Measurements from ENCODE around the gene KIRREL3. TPM values are rescaled to one million over a fixed set of nuclear protein-coding genes. Genes with fewer than 3 reads are reported as not detected.

KIRREL3 gene
- total RNA-seq, 1 donor from 2014 or later, result not detected

DNA sequence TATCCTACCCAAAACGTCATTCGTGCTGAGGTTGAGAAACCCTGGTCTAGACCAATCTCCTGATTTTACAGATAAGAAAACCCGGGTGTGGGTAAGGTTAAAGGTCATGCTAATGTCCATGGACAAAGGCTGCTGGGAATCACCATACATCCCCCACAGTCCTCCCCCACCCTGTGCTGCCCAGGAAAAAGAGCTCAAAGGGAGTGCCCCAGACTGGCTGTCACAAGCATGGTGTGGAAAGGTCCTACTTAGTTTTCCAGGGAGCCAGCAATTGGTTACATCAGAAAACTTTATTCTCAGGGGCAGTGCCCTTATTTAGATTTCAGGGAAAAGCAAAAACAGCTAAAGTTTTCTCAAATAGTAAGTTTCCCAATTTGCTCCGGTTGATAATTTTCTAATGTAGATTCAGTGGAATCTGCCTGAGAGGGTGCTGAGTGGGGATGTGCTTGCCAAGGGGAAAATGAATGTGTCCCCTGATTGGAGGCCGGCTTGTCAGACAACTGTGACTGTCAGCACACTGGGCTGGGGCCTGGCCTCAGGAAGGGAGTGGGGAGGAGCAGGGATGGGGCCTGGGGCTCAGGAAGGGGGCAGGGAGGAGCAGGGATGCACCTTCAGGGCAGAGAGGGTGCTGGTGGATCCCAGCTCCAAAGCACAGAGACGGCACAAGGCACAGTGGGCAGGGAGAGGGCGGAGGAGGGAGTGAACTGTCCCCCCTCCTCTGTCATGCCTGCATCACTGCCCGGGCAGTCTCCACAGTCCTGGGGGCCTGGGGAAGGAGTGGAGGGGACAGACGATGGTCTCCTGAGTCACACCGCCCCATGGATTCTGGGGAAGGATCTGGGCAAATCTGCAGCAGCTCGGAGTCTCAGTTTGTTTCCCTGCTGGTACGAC is 263.6 kb downstream of the KIRREL3 start:
- Mint-ChIP-seq H3K36me3 (ENCODE audit: low read depth) (no peaks in the 10 kb centered on the region), H3K27ac (no peak overlapping the region), H3K27me3 (no peaks in the 10 kb centered on the region), H3K4me3 (no peak overlapping the region), H3K4me1 (no peaks in the 10 kb centered on the region), H3K9me3 (no peaks in the 10 kb centered on the region)
- no peak for DNase-seq
- intact Hi-C loops (cut with micrococcal nuclease), result no loop called here

DNA sequence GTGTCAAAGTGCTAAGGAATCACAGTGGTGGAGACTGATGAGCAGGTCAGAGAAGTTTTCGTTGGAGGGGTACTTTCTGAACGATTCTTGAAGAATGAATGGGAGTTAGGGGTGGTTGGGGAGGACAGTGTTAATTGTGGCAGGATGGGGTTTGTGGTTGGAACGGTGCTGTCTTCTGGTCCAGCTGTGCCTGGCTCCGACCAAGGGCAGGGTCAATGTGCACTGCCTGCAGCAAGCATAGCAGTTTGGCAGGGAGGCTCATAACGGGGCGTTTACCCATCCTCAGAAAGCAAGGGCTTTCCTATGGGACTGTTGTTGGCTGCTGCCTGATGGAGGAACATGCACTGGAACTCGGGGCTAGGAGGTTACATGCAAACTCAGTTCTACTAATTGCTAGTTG is 265.8 kb downstream of the KIRREL3 start:
- Mint-ChIP-seq H3K27ac (no peak overlapping the region), H3K27me3 (no peaks in the 10 kb centered on the region), H3K4me1 (no peaks in the 10 kb centered on the region), H3K36me3 (ENCODE audit: low read depth) (no peaks in the 10 kb centered on the region), H3K9me3 (no peaks in the 10 kb centered on the region), H3K4me3 (no peak overlapping the region)
- intact Hi-C loops (cut with micrococcal nuclease), result no loop called here
- DNase-seq, result no peak

DNA sequence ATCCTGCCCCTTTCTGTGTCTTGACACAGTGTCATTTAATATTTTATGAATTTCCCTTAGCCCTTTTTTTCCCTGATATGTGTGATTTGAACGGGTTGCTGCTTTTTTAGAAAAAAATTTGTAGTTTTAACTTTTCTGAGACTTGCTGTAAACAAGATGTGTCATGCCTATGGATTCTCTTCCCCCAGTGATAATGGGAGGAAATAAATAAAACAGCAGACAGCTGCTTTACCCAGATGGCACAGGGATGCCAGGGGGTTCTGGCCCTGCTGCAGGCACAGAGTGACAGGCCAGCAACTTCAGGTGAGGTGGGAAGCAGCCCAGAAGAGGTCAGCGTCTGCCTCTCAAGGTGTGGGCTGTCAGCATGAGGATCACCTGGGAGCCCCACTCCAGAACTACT is 266.9 kb downstream of the KIRREL3 start:
- intact Hi-C loops (cut with micrococcal nuclease), result no loop called here

DNA sequence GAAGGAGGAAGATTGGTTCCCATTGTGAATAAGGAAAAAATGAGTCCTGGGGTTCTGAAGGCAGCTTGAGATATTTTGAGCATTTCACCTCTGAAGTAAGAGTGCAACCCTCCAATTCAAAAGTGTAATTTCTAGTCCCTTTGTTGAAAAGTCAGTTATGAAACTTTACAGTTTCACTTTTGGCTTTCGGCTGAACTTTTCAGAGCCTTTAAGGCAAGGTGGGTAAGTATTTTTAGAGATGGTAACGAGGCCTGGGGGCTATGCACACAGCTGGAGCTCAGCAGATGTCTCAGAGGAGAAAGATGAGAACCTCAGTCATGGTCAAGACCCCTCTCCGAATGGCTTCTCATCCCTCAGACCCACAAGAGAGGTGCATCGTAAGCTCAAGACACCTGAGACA is 267.6 kb downstream of the KIRREL3 start:
- intact Hi-C loops (cut with micrococcal nuclease), result no loop called here
- H3K4me1 Mint-ChIP-seq, result no peaks in the 10 kb centered on the region
- no peaks in the 10 kb centered on the region for H3K36me3 Mint-ChIP-seq (ENCODE audit: low read depth)
- no peaks in the 10 kb centered on the region for H3K27me3 Mint-ChIP-seq
- no peaks in the 10 kb centered on the region for H3K9me3 Mint-ChIP-seq
- H3K4me3 Mint-ChIP-seq, result no peak overlapping the region
- no peak for DNase-seq
- H3K27ac Mint-ChIP-seq, result no peak overlapping the region

More for the DNA sequence above, 266.9 kb downstream of the KIRREL3 start:
- Mint-ChIP-seq H3K36me3 (ENCODE audit: low read depth) (no peaks in the 10 kb centered on the region), H3K9me3 (no peaks in the 10 kb centered on the region), H3K4me3 (no peak overlapping the region), H3K4me1 (no peaks in the 10 kb centered on the region), H3K27me3 (no peaks in the 10 kb centered on the region), H3K27ac (no peak overlapping the region)
- no peak for DNase-seq

DNA sequence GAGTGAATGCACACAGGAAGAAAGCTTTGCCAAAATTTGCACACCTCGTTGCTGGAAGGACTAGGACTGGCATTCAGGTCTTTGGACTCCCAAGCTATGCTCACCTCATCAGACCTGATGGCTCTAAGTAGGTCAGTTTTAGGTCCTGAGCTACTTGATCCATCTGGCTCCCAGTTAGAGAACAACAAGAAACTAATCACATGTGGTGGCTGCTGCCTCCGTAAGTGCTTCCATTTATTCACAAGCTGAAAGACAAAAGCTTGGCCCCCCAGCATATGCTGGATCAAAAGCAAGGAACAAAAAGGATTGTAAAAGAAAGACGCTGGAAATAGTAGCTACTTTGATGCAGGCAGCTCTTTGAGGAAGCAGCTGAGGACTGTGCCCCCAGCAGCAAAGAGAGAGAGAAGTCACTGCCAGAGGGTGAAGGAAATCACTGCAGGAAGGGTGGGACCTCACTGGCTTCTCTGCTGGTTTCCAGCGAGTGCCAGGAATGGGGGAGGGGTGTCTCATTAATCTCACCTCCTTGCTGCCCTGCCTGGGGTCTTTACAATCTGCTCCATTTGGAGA is 268.9 kb downstream of the KIRREL3 start:
- DNase-seq, result no peak
- Mint-ChIP-seq H3K27ac (no peak overlapping the region), H3K27me3 (no peaks in the 10 kb centered on the region), H3K4me1 (no peaks in the 10 kb centered on the region), H3K9me3 (no peaks in the 10 kb centered on the region), H3K36me3 (ENCODE audit: low read depth) (no peaks in the 10 kb centered on the region), H3K4me3 (no peak overlapping the region)
- intact Hi-C loops (cut with micrococcal nuclease), result no loop called here

DNA sequence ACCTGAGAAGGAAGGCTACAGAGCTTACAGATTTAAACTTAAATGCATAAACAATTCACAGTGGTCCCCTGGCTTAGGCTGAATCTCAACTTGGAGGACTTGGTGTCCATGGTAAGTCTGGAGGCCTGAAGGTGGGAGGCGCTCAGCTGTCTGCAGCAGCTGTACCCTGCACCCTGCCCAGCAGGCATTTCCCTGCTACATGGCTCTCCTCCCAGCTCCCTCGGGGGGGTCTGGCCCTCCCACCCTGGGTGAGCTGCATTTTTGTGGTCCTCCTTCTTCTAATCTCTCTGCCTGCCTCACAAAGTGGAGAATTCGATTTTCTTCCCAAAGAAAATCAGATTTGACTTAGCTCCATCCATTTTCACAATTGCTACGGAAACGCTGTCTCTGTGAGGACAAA is 273.2 kb downstream of the KIRREL3 start:
- no peak for DNase-seq
- intact Hi-C loops (cut with micrococcal nuclease), result no loop called here
- H3K4me3 Mint-ChIP-seq, result no peak overlapping the region
- H3K9me3 Mint-ChIP-seq, result no peaks in the 10 kb centered on the region
- no peaks in the 10 kb centered on the region for H3K27me3 Mint-ChIP-seq
- H3K36me3 Mint-ChIP-seq (ENCODE audit: low read depth), result no peaks in the 10 kb centered on the region
- H3K4me1 Mint-ChIP-seq, result no peaks in the 10 kb centered on the region
- no peak overlapping the region for H3K27ac Mint-ChIP-seq

DNA sequence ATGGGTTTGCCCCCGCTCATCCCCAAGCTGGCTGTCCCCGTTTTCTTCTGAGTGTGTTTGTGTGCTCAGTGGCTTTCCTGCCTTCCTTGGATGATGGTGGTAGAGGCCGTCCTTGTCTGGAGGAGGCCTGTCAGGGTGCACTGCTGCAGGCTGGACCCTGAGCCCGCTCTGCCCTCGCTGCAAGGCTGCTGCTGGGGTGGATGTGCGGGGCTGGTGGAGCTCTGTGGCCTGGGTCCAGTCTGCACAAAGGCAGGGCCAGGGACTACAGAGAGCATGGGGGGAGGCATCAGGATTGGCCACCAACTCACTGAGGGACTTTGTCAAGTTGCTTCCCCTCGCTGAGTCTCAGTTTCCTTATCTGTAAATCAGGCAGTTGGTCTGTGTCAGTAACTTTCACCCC is 275.0 kb downstream of the KIRREL3 start:
- Mint-ChIP-seq H3K4me1 (no peaks in the 10 kb centered on the region), H3K4me3 (no peak overlapping the region), H3K9me3 (no peaks in the 10 kb centered on the region), H3K27ac (no peak overlapping the region), H3K36me3 (ENCODE audit: low read depth) (no peaks in the 10 kb centered on the region), H3K27me3 (peaks cover 2% of the 10 kb centered on the region)
- DNase-seq, result no peak
- intact Hi-C loops (cut with micrococcal nuclease), result no loop called here

DNA sequence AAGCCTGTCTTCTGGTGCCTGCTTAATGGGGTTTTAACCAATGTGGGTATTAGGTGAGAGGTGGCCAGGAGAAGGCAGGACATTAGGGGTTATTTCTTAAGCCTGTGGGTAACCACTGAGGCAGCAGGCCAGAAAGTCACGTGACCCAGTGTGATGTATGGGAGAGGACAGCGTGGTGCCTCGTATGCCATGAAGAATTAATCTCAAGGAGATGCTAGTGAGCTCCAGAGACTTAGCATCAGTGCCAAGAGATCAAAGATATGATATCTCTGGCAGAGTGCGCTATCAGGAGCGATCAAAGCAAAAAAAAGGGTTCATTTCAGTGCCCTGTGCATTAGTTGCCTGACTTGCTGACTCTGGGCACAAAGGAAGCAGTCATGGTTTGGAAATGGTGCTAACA is 275.5 kb downstream of the KIRREL3 start:
- H3K4me3 Mint-ChIP-seq, result no peak overlapping the region
- H3K9me3 Mint-ChIP-seq, result no peaks in the 10 kb centered on the region
- H3K27me3 Mint-ChIP-seq, result peaks cover 2% of the 10 kb centered on the region
- intact Hi-C loops (cut with micrococcal nuclease), result no loop called here
- no peaks in the 10 kb centered on the region for H3K4me1 Mint-ChIP-seq
- DNase-seq, result no peak
- H3K27ac Mint-ChIP-seq, result no peak overlapping the region
- H3K36me3 Mint-ChIP-seq (ENCODE audit: low read depth), result no peaks in the 10 kb centered on the region

DNA sequence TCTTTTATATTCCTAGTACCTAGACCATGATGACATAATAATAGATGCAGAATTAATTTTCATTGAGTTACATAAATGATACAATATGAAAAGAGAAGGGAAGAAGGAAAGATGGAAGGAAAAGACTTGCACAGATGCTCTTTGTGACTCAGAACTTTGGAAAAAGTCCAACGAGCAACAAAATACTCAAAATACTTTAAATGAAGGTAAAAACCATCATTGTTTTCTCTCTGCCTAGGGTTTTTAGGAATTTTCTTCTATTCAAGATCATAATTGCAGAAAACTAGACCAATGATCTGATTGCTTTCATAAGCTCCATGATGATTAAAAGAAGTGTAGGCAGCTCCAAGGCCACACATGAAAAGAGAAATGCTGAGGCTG is 276.9 kb downstream of the KIRREL3 start:
- no peak overlapping the region for H3K27ac Mint-ChIP-seq
- no peaks in the 10 kb centered on the region for H3K9me3 Mint-ChIP-seq
- H3K4me1 Mint-ChIP-seq, result no peaks in the 10 kb centered on the region
- intact Hi-C loops (cut with micrococcal nuclease), result no loop called here
- H3K27me3 Mint-ChIP-seq, result peaks cover 2% of the 10 kb centered on the region
- no peak overlapping the region for H3K4me3 Mint-ChIP-seq
- DNase-seq, result no peak
- H3K36me3 Mint-ChIP-seq (ENCODE audit: low read depth), result no peaks in the 10 kb centered on the region

DNA sequence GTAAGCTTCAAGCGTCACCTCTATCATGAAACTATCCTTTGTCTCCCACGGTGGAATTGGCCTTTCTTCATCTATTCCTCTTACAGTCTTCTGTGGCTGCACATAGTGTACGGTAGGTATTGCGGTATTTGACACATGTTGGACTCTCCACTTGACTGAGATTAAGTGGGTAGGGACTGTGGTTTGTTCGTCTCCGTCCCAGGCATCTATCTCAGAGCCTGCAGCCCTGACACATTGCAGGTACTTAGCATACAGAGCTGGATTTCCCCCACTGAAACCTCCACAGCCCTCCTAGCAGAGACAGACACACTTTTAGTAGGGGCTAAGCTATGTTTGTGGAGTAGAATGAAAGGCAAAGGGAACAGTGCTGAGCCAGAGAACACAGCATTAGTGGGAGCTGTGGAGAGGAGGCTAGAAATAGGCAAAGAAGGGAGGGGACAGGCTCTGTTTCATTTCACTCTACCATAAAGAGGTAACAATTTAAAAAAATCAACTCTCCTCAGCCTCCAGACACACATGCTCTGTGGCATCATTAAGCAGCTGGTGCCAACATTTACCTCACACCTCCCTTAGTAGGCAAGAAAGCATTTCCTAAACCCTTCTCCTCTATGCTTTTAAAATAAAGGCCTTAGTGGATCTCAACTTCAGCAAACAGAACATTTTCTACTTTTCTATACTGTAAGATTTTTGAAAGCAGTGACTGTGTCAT is 277.5 kb downstream of the KIRREL3 start:
- Mint-ChIP-seq H3K27me3 (peaks cover 2% of the 10 kb centered on the region), H3K4me1 (no peaks in the 10 kb centered on the region), H3K36me3 (ENCODE audit: low read depth) (no peaks in the 10 kb centered on the region), H3K27ac (no peak overlapping the region), H3K9me3 (no peaks in the 10 kb centered on the region), H3K4me3 (no peak overlapping the region)
- intact Hi-C loops (cut with micrococcal nuclease), result no loop called here
- DNase-seq, result no peak

DNA sequence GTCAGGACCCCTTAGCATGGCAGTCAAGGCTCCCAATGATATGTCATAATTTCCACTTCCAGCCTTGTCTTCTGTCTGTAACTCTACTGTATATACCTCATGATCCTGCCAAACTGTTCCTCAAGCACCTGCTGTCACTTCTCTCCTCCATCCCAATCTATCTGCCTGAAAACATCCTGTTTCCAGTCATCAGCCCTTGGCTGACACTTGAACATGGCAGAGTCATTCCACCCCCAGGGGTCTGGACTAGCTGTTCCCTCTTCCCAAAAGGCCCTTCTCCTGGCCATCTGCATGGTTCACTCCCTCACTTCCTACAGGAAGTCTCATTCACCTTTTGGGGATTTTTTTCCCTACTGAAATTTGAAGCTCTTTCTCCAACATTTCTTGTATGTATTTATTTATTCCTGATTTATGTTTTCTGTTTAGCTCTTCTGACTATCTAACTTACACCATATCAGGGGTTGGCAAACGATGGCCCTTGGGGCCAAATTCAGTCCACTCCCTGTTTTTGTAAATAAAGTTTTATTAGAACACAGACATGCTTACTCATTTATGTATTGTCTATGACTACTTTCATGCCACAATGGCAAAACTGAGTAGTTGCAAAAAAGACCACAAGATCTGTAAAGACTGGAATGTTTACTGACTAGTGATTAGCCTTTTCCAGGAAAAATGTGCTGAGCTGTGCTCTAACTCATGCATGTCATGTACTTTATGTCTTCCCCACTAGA is 278.4 kb downstream of the KIRREL3 start:
- Mint-ChIP-seq H3K4me3 (no peak overlapping the region), H3K9me3 (no peaks in the 10 kb centered on the region), H3K27ac (no peak overlapping the region), H3K27me3 (peaks cover 2% of the 10 kb centered on the region), H3K36me3 (ENCODE audit: low read depth) (no peaks in the 10 kb centered on the region), H3K4me1 (no peaks in the 10 kb centered on the region)
- intact Hi-C loops (cut with micrococcal nuclease), result no loop called here
- DNase-seq, result no peak

DNA sequence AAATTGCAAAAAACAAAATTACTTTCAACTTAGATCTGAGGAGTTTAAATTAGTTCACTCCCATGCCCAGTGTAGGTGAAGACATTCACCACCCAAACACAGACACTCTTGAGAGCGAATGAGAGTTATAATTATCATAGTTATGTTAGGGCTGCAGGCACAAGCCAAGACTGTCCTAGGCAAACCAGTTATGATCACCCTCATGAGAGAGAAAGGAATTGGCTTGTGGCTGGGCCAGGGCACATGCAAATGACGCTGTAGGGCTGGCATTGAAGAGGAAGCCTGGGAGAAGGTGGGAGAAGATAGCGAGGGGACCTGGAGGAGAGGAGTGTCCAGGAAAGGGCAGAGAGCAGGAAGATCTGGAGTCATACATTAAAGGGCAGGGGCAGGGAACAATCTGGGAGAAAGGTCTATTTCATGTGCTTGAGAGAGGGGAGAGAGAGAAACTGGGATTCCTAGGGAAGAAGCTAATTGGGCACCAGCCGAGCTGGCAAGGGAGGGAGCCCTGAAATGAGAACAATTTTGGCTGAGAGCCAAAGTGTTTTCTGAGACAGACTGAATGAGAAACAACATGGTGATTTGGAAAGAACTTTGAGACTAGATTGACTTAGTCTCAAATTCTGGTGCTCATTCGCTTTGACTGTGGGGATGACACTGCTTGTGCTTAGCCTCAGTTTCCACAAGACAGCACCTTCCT is 279.9 kb downstream of the KIRREL3 start:
- Mint-ChIP-seq H3K9me3 (no peaks in the 10 kb centered on the region), H3K4me1 (no peaks in the 10 kb centered on the region), H3K4me3 (no peak overlapping the region), H3K36me3 (ENCODE audit: low read depth) (no peaks in the 10 kb centered on the region), H3K27ac (no peak overlapping the region), H3K27me3 (peaks cover 2% of the 10 kb centered on the region)
- intact Hi-C loops (cut with micrococcal nuclease), result no loop called here
- DNase-seq, result no peak

DNA sequence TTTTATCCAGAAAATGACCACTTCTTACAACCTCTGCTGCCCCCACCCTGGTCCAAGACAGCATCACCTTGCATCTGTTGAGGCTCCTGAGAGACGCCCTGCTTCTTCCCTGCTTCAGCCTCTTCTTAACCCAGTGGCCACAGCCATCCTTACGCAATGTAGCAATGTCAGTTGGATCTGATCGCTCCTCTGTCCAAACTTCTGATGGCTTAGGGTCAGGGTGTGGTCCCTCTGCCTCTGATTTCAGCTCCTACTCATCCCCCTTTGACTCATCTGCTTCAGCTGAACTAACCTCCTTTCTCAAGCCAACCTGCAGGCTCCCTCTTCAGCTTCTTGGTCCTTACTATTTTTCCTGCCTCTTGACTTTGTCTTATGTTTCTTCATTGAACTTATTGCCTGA is 280.8 kb downstream of the KIRREL3 start:
- Mint-ChIP-seq H3K4me3 (no peak overlapping the region), H3K36me3 (ENCODE audit: low read depth) (no peaks in the 10 kb centered on the region), H3K4me1 (no peaks in the 10 kb centered on the region), H3K27me3 (peaks cover 2% of the 10 kb centered on the region), H3K27ac (no peak overlapping the region), H3K9me3 (no peaks in the 10 kb centered on the region)
- no peak for DNase-seq
- intact Hi-C loops (cut with micrococcal nuclease), result no loop called here

All from activated CD4-positive, alpha-beta T cell treated with anti-CD3 and anti-CD28 coated beads, Interleukin-2, amount 10 ng/mL, durations not matched to agents 24 days and 14 days (primary cell).